PFSK-1 (cell line): Measurements from ENCODE around the gene SLC6A2.

Experiments used
- FOXP2 ChIP-seq: optimal IDR thresholded peaks from 2 replicates; pipeline ENCODE3; 2011; ENCODE audit warnings: borderline replicate concordance, control low read depth, inconsistent platforms; ENCODE audit not compliant: insufficient read depth; ENCODE audit errors: extremely low read length, extremely low read depth
- POLR2AphosphoS5 ChIP-seq: IDR thresholded peaks from 2 replicates; pipeline ENCODE4 v1.6.1; 2012; ENCODE audit warnings: low read depth, mild to moderate bottlenecking, control low read depth, low read length, moderate library complexity
- SIN3A ChIP-seq: IDR thresholded peaks from 2 replicates; pipeline ENCODE4 v1.6.1; 2012; ENCODE audit warnings: mild to moderate bottlenecking, low read length, moderate library complexity, borderline replicate concordance; ENCODE audit not compliant: insufficient read depth
- TAF1 ChIP-seq: IDR thresholded peaks from 2 replicates; pipeline ENCODE4 v1.6.1; 2012; ENCODE audit warnings: low read length, control low read depth, borderline replicate concordance; ENCODE audit not compliant: insufficient read depth
- TF ChIP-seq, protein P1 (sequence below), 2 experiments: IDR thresholded peaks; 2 replicates each; pipeline versions ENCODE4 v1.6.1 to v1.8.0; 2011 to 2012; ENCODE audit warnings: low read depth in 2 of 2, low read length in 2 of 2, control low read depth in 1 of 2, inconsistent platforms in 1 of 2, mild to moderate bottlenecking in 1 of 2, moderate library complexity in 1 of 2; ENCODE audit not compliant: insufficient read depth in 1 of 2

DNA sequence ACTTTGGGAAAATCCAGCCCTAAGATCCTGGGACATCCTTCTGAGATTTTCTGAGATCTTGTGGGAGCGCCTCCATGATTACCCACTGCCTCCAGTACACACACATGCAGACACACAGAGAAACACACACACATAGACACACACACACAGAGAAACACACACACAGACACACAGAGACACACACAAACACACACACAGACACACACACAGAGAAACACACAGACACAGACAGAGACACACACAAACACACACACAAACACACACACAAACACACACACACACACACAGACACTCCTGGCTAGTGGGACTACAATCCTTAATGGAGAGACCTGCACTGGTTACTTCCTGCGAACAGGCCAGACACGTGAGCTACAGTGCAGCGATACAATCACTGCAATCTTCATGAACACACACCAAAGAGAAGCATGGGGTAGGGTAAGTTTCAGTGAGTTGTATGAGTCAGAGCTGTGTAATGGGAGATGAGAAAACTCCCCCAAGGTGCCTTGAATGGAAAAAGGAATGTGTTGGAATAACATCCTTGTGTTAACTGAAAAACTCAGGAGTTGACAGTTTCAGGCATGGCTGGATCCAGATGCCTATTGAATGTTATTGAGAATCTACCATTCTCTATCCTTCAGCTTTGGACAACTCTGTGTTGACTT is 79.5 kb downstream of the SLC6A2 start:
- no peak for TF ChIP-seq POLR2AphosphoS5
- TF ChIP-seq TAF1 = no peak
- TF ChIP-seq, protein P1, sequence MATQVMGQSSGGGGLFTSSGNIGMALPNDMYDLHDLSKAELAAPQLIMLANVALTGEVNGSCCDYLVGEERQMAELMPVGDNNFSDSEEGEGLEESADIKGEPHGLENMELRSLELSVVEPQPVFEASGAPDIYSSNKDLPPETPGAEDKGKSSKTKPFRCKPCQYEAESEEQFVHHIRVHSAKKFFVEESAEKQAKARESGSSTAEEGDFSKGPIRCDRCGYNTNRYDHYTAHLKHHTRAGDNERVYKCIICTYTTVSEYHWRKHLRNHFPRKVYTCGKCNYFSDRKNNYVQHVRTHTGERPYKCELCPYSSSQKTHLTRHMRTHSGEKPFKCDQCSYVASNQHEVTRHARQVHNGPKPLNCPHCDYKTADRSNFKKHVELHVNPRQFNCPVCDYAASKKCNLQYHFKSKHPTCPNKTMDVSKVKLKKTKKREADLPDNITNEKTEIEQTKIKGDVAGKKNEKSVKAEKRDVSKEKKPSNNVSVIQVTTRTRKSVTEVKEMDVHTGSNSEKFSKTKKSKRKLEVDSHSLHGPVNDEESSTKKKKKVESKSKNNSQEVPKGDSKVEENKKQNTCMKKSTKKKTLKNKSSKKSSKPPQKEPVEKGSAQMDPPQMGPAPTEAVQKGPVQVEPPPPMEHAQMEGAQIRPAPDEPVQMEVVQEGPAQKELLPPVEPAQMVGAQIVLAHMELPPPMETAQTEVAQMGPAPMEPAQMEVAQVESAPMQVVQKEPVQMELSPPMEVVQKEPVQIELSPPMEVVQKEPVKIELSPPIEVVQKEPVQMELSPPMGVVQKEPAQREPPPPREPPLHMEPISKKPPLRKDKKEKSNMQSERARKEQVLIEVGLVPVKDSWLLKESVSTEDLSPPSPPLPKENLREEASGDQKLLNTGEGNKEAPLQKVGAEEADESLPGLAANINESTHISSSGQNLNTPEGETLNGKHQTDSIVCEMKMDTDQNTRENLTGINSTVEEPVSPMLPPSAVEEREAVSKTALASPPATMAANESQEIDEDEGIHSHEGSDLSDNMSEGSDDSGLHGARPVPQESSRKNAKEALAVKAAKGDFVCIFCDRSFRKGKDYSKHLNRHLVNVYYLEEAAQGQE (IDR thresholded peaks at IDR 0.05; ENCODE audit: insufficient read depth in 1 of 2, low read depth in 2 of 2, low read length in 2 of 2) = no peak
- TF ChIP-seq SIN3A = no peak; the same call in 1 of the 2 replicates
- no peak for TF ChIP-seq FOXP2
